22Rv1 (cell line): ENCODE results near the gene CUTA.

Experiments
- CTCF ChIP-seq: fragments of 450-650 bp; IDR thresholded peaks from 2 replicates; pipeline ENCODE4 v1.5.1; 2017; ENCODE audit warnings: mild to moderate bottlenecking
- ZFX ChIP-seq: fragments of 450-650 bp; IDR thresholded peaks from 2 replicates; pipeline ENCODE4 v1.6.1; 2017; ENCODE audit warnings: antibody characterized with exemption, borderline replicate concordance

- TF ChIP-seq CTCF (no peak), ZFX (no peak)
These were observed 34.6 kb upstream of the CUTA start for GRCh38 chr6:33452496-33452895.
